Hepatocyte (in vitro differentiated cells): ENCODE results near the gene AGMAT. TPM values are rescaled to one million over a fixed set of nuclear protein-coding genes. Genes with fewer than 3 reads are reported as not detected.

Experiments
- DNase-seq: peaks from one replicate; pipeline ENCODE4 v3.0.0-alpha.2; 2016; ENCODE audit warnings: low spot score
- H2AFZ ChIP-seq: fragments of 200-600 bp; sonication (generic); 2 replicates; pipeline ENCODE4 v1.6.0; 2016; ENCODE audit warnings: antibody characterized with exemption, mild to moderate bottlenecking
- H3K27ac ChIP-seq: fragments of 200-600 bp; sonication (generic); 2 replicates; pipeline ENCODE4 v1.5.1; 2016; ENCODE audit warnings: mild to moderate bottlenecking
- H3K27me3 ChIP-seq: fragments of 200-600 bp; sonication (generic); 2 replicates; pipeline ENCODE4 v1.6.1; 2016
- H3K36me3 ChIP-seq: fragments of 200-600 bp; sonication (generic); replicated peaks from 2 replicates; pipeline ENCODE4 v1.5.1; 2016; ENCODE audit warnings: low read depth; ENCODE audit not compliant: insufficient read depth
- H3K4me1 ChIP-seq: fragments of 200-600 bp; sonication (generic); 2 replicates; pipeline ENCODE4 v1.5.1; 2016; ENCODE audit warnings: mild to moderate bottlenecking, moderate library complexity; ENCODE audit not compliant: insufficient read depth
- H3K4me2 ChIP-seq: fragments of 200-600 bp; sonication (generic); 2 replicates; pipeline ENCODE4 v1.6.0; 2016
- H3K4me3 ChIP-seq: fragments of 200-600 bp; sonication (generic); 2 replicates; pipeline ENCODE4 v1.5.1; 2016; ENCODE audit warnings: mild to moderate bottlenecking
- H3K79me2 ChIP-seq: fragments of 200-600 bp; sonication (generic); 2 replicates; pipeline ENCODE4 v1.6.0; 2017; ENCODE audit warnings: mild to moderate bottlenecking
- H3K9me2 ChIP-seq: fragments of 200-600 bp; sonication (generic); replicated peaks from 2 replicates; pipeline ENCODE4 v1.6.0; 2017; ENCODE audit warnings: mild to moderate bottlenecking; ENCODE audit not compliant: insufficient read depth
- H3K9me3 ChIP-seq: fragments of 200-600 bp; sonication (generic); 2 replicates; pipeline ENCODE4 v1.5.1; 2016; ENCODE audit warnings: low read depth, mild to moderate bottlenecking
- H4K20me1 ChIP-seq: fragments of 200-600 bp; sonication (generic); 2 replicates; pipeline ENCODE4 v1.6.0; 2016; ENCODE audit warnings: mild to moderate bottlenecking; ENCODE audit not compliant: insufficient read depth, poor library complexity, severe bottlenecking
- EZH2 ChIP-seq: fragments of 200-600 bp; sonication (generic); IDR thresholded peaks from 2 replicates; pipeline ENCODE4 v1.6.1; 2016; ENCODE audit warnings: antibody characterized with exemption, mild to moderate bottlenecking, borderline replicate concordance
- EZH2phosphoT487 ChIP-seq: fragments of 200-600 bp; sonication (generic); IDR thresholded peaks from one replicate; pipeline ENCODE4 v1.6.1; 2018; ENCODE audit warnings: antibody characterized with exemption, mild to moderate bottlenecking, low read depth, moderate library complexity; ENCODE audit not compliant: unreplicated experiment, severe bottlenecking
- WGBS: methylation state at CpG from one replicate; pipeline ENCODE4 v1.1.6; 2016; ENCODE audit warnings: low lambda C conversion rate; ENCODE audit errors: missing lambda C conversion rate; 5-methylcytosine and 5-hydroxymethylcytosine counted together
- polyA plus RNA-seq: library from polyadenylated mRNA; unstranded; fragments of >200 nt; fragmentation: Nextera tagmentation; extraction: Ambion mirVana; gene quantifications from 2 replicates; pipeline ENCODE4 v1.2.1, GENCODE V29; 2016
- total RNA-seq: library from RNA; depleted of rRNA; stranded (reverse); fragments of >200 nt; gene quantifications from 2 replicates; pipeline ENCODE4 v1.2.3, GENCODE V29; 2014
- TF ChIP-seq, protein P1 (sequence below): fragments of 200-600 bp; sonication (generic); IDR thresholded peaks from 2 replicates; pipeline ENCODE4 v1.5.1; 2016; ENCODE audit warnings: antibody characterized with exemption, mild to moderate bottlenecking; ENCODE audit not compliant: poor library complexity

AGMAT gene
- total and polyA plus RNA-seq, 2 experiments from 2014 or later: 28.7 to 42.9 TPM

DNA sequence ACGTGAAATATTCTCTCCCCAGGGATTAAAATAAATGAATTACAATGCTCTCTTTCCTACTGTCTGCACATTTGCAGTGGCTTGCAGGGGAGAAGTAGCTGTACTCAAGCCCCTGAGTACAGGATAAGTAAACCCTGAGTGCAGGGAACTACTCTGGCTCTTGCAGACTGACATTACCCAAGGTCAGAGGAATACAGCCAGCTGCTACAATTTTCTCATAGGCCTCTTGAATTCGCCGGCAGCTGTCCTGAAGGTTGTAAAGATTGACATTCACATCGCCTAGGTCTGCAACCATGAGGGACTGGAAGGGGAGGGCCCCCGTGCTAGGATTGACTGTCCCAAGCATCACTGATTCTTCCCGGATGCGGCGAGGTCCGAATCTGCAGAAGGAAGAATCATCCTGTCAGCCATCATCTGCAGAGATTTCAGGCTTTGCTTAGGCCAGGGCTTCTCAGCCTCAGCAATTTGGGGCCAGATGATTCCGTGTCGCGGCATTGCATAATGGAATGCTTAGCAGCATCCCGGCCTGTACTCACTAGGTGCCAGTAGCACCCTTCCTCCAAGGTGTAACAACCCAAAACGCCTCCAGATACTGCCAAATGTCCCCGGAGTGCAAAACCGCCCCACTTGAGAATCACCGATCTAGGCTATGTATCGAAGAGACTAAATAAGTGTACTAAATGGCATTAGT, 1.7 kb downstream of the AGMAT start:
- Histone ChIP-seq H3K4me1 (no peaks in the 10 kb centered on the region), H3K9me2 (no peaks in the 10 kb centered on the region), H3K27ac (no peak overlapping the region), H3K36me3 (no peaks in the 10 kb centered on the region), H3K4me2 (peak overlapping the region; percentile 94), H2AFZ (no peak overlapping the region), H3K79me2 (peaks cover 9% of the 10 kb centered on the region), H4K20me1 (no peaks in the 10 kb centered on the region), H3K4me3 (no peak overlapping the region), H3K9me3 (no peaks in the 10 kb centered on the region), H3K27me3 (no peaks in the 10 kb centered on the region)
- DNase-seq: no peak
- TF ChIP-seq EZH2phosphoT487 (no peak), EZH2 (no peak)
- TF ChIP-seq, protein P1, sequence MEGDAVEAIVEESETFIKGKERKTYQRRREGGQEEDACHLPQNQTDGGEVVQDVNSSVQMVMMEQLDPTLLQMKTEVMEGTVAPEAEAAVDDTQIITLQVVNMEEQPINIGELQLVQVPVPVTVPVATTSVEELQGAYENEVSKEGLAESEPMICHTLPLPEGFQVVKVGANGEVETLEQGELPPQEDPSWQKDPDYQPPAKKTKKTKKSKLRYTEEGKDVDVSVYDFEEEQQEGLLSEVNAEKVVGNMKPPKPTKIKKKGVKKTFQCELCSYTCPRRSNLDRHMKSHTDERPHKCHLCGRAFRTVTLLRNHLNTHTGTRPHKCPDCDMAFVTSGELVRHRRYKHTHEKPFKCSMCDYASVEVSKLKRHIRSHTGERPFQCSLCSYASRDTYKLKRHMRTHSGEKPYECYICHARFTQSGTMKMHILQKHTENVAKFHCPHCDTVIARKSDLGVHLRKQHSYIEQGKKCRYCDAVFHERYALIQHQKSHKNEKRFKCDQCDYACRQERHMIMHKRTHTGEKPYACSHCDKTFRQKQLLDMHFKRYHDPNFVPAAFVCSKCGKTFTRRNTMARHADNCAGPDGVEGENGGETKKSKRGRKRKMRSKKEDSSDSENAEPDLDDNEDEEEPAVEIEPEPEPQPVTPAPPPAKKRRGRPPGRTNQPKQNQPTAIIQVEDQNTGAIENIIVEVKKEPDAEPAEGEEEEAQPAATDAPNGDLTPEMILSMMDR: no peak
- 98% methylated on average over 18 of the region's 18 CpGs for WGBS

DNA sequence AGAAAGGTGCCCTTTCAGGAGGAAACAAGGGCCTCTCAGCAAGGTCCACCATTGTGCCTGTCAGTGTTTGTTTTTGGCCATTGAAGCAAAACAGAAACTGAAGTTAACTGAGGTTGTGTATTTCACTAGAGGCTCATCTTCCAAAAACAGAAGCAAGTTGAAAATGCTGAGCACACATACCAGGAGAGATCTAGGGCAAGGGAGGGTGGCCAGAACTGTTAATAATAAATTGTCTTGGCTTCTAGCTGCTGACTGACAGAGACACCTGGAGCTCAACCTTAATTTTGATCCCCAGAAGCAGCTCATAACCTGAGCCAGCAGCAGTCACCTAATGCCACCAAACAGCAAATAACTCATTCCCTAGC, 5.2 kb downstream of the AGMAT start:
- Histone ChIP-seq H3K9me3 (no peaks in the 10 kb centered on the region), H4K20me1 (no peaks in the 10 kb centered on the region), H3K36me3 (no peaks in the 10 kb centered on the region), H3K79me2 (peaks cover 9% of the 10 kb centered on the region), H3K27me3 (no peaks in the 10 kb centered on the region), H3K4me1 (no peaks in the 10 kb centered on the region), H2AFZ (no peak overlapping the region), H3K4me3 (no peak overlapping the region), H3K27ac (no peak overlapping the region), H3K9me2 (no peaks in the 10 kb centered on the region), H3K4me2 (no peak overlapping the region)
- TF ChIP-seq, protein P1: no peak
- no peak for TF ChIP-seq EZH2phosphoT487
- no peak for TF ChIP-seq EZH2
- DNase-seq: no peak

DNA sequence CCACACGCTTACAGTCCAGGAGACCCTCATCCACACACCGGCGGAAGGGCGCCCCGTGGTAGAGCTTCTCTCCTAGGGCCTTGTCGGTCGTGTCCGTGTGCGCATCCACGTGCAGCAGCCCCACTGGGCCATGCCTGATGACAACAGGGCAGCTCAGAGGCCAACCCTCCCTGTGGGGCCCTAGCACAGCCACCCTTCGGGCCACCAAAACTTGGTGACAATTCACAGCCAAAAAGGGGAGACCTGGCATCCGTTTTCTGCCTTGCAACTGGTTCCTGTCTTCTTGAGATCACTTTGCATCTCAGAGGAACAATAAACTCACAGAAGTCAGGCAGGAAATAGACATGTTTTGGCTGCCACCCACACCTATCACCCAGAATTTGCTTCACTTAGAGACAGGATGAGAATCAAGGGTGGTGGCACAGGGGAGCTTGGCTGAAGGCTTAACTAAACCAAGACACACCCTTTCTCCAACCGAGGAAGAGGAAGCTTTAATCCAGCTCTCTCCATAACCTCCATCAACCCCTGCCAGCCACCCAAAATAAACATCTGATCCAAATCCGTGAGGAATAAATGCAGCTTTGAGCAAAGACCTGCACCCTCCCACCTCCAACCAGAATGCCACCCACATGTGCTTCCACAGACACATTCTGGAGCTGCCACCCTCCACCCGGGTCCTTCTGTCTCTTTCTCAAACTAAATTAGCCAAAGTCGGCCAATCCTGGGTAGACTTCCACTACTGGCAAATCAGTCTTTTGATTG, 5.7 kb downstream of the AGMAT start:
- Histone ChIP-seq H3K4me1 (no peaks in the 10 kb centered on the region), H3K4me3 (no peak overlapping the region), H3K36me3 (no peaks in the 10 kb centered on the region), H2AFZ (no peak overlapping the region), H3K9me3 (no peaks in the 10 kb centered on the region), H3K79me2 (peaks cover 7% of the 10 kb centered on the region), H3K27me3 (no peaks in the 10 kb centered on the region), H3K4me2 (no peak overlapping the region), H3K27ac (no peak overlapping the region), H3K9me2 (no peaks in the 10 kb centered on the region), H4K20me1 (no peaks in the 10 kb centered on the region)
- TF ChIP-seq, protein P1: no peak
- TF ChIP-seq EZH2 (no peak), EZH2phosphoT487 (no peak)
- DNase-seq: no peak
- 89% methylated on average over 16 of the region's 16 CpGs for WGBS
